Activated CD8-positive, alpha-beta T cell treated with anti-CD3 and anti-CD28 coated beads for 36 hours (primary cell): ENCODE results near the gene QSOX2. TPM values are rescaled to one million over a fixed set of nuclear protein-coding genes. Genes with fewer than 3 reads are reported as not detected.

Experiments used
- ATAC-seq: fragments of 200-7000 bp; cut with Tn5 transposase; one replicate; pipeline ENCODE4 v1.10.0; 2021; ENCODE audit warnings: mild to moderate bottlenecking, moderate library complexity
- CTCF ChIA-PET: fragments of 350-600 bp; sonication (Branson Sonifier 250); formaldehyde crosslinking; loops from one replicate; lab custom pipeline; 2021; ENCODE audit warnings: antibody characterized with exemption; lab: Charles Lee
- POLR2A ChIA-PET: fragments of 350-600 bp; sonication (Branson Sonifier 250); formaldehyde crosslinking; loops from one replicate; lab custom pipeline; 2021; ENCODE audit warnings: antibody characterized with exemption; lab: Charles Lee
- DNase-seq: peaks from one replicate; pipeline ENCODE4 v3.0.0-alpha.2; 2020
- H3K27ac Mint-ChIP-seq: one replicate; pipeline ENCODE4 v1.8.0; 2021; ENCODE audit warnings: mild to moderate bottlenecking, mixed read lengths
- H3K27me3 Mint-ChIP-seq: one replicate; pipeline ENCODE4 v1.8.0; 2021; ENCODE audit warnings: mixed read lengths
- H3K36me3 Mint-ChIP-seq: one replicate; pipeline ENCODE4 v1.8.0; 2021; ENCODE audit warnings: low read depth, mixed read lengths
- H3K4me1 Mint-ChIP-seq: one replicate; pipeline ENCODE4 v1.8.0; 2021; ENCODE audit warnings: low read depth, mixed read lengths
- H3K4me3 Mint-ChIP-seq: one replicate; pipeline ENCODE4 v1.8.0; 2021; ENCODE audit warnings: mild to moderate bottlenecking, moderate library complexity, mixed read lengths
- H3K9me3 Mint-ChIP-seq: one replicate; pipeline ENCODE4 v1.8.0; 2021; ENCODE audit warnings: mixed read lengths
- CTCF ChIP-seq: fragments of 200-600 bp; IDR thresholded peaks from one replicate; pipeline ENCODE4 v1.8.0; 2022; ENCODE audit warnings: antibody characterized with exemption, mild to moderate bottlenecking
- intact Hi-C: fragments of 100-400 bp; cut with micrococcal nuclease; formaldehyde crosslinking; loops from one replicate; pipeline ENCODE4 v1.10.0; 2022
- total RNA-seq, 2 experiments: library from RNA; stranded (reverse); gene quantifications; one replicate each; pipeline ENCODE4 v1.2.3, GENCODE V29; 2021

Gene QSOX2
- total RNA-seq, 2 experiments from 2014 or later = 21.0 to 21.5 TPM

- H3K36me3 Mint-ChIP-seq = no peaks in the 10 kb centered on the region
- TF ChIP-seq CTCF = no peak
- no peak overlapping the region for H3K27ac Mint-ChIP-seq
- no peaks in the 10 kb centered on the region for H3K4me1 Mint-ChIP-seq
- peaks cover 3% of the 10 kb centered on the region for H3K9me3 Mint-ChIP-seq
- ATAC-seq = no peak
- peaks cover 2% of the 10 kb centered on the region for H3K27me3 Mint-ChIP-seq
- no peak for DNase-seq
- intact Hi-C loops = no loop called here
- no peak overlapping the region for H3K4me3 Mint-ChIP-seq
- CTCF ChIA-PET = interaction anchor here (0.8 kb wide), 1 partner anchor 22 kb away, joined by 3 read pairs; no protein-coding TSS in a partner anchor
- POLR2A ChIA-PET = no interaction called here
Measured at GRCh38 chr9:136160381-136160841, 85.2 kb downstream of the QSOX2 start.

- peaks cover 2% of the 10 kb centered on the region for H3K27me3 Mint-ChIP-seq
- no peaks in the 10 kb centered on the region for H3K4me1 Mint-ChIP-seq
- intact Hi-C loops = no loop called here
- no peak overlapping the region for H3K4me3 Mint-ChIP-seq
- H3K27ac Mint-ChIP-seq = no peak overlapping the region
- CTCF ChIA-PET = interaction anchor here (0.8 kb wide), 1 partner anchor 21 kb away, joined by 3 read pairs; no protein-coding TSS in a partner anchor
- ATAC-seq (no peak), DNase-seq (no peak)
- POLR2A ChIA-PET = no interaction called here
- TF ChIP-seq CTCF = no peak
- no peaks in the 10 kb centered on the region for H3K36me3 Mint-ChIP-seq
- peaks cover 3% of the 10 kb centered on the region for H3K9me3 Mint-ChIP-seq
Measured at GRCh38 chr9:136159851-136160250, 85.8 kb downstream of the QSOX2 start.

- no peaks in the 10 kb centered on the region for H3K36me3 Mint-ChIP-seq
- ChIA-PET POLR2A (no interaction called here), CTCF (interaction anchor here (1.2 kb wide), 1 partner anchor 13 kb away, joined by 4 read pairs; no protein-coding TSS in a partner anchor)
Measured at GRCh38 chr9:136157477-136158265, 87.9 kb downstream of the QSOX2 start.

More at GRCh38 chr9:136157477-136158265, 87.9 kb downstream of the QSOX2 start:
- Mint-ChIP-seq H3K4me1 (no peaks in the 10 kb centered on the region), H3K27ac (no peak overlapping the region), H3K4me3 (no peak overlapping the region), H3K9me3 (no peaks in the 10 kb centered on the region), H3K27me3 (no peaks in the 10 kb centered on the region)
- ATAC-seq (no peak), DNase-seq (no peak)
- intact Hi-C loops = no loop called here
- no peak for TF ChIP-seq CTCF

Other genes with a start within 250 kb of the QSOX2 start
- 1 to 10 TPM; 6.0 to 6.2 TPM for gene NACC2, start 150.5 kb downstream of the QSOX2 start, total RNA-seq
- gene TMEM250, start 126.9 kb downstream of the QSOX2 start, total RNA-seq = 10 to 100 TPM; 24.4 to 25.9 TPM
- not detected for gene LHX3, start 40.7 kb downstream of the QSOX2 start, total RNA-seq
- under 1 TPM in 1 of 2 experiments, not detected in 1; 0.07 TPM for gene CCDC187, start 58.3 kb upstream of the QSOX2 start, total RNA-seq
- 1 to 10 TPM; 8.8 to 10.0 TPM for gene GPSM1, start 81.7 kb upstream of the QSOX2 start, total RNA-seq
- gene DNLZ, start 117.9 kb upstream of the QSOX2 start, total RNA-seq = 10 to 100 TPM; 16.1 to 17.4 TPM
- 1 to 10 TPM; 6.8 to 7.1 TPM for gene CARD9, start 127.9 kb upstream of the QSOX2 start, total RNA-seq
- gene SNAPC4, start 154.4 kb upstream of the QSOX2 start, total RNA-seq = 10 to 100 TPM; 15.5 to 17.1 TPM
- 10 to 100 TPM; 65.9 to 66.8 TPM for gene ENTR1, start 164.8 kb upstream of the QSOX2 start, total RNA-seq
- gene PMPCA, start 164.8 kb upstream of the QSOX2 start, total RNA-seq = 100 to 1,000 TPM; 128 to 140 TPM
- gene INPP5E, start 194.0 kb upstream of the QSOX2 start, total RNA-seq = 10 to 100 TPM; 12.0 to 13.8 TPM
- 10 to 100 TPM; 67.9 to 69.8 TPM for gene SEC16A, start 237.2 kb upstream of the QSOX2 start, total RNA-seq